GM18870 (cell line): Measurements from ENCODE around the gene DBF4.
"Not testable (repeated sequence)": the region's sequence is repeated elsewhere in the genome, so short reads cannot be mapped to it uniquely, and the experiment has no call there.

Experiments
- ATAC-seq: cut with Tn5 transposase; IDR thresholded peaks from one replicate; pipeline ENCODE4 v1.9.1; 2021; ENCODE audit warnings: moderate library complexity; ENCODE audit not compliant: unreplicated experiment

Gene DBF4, protein sequence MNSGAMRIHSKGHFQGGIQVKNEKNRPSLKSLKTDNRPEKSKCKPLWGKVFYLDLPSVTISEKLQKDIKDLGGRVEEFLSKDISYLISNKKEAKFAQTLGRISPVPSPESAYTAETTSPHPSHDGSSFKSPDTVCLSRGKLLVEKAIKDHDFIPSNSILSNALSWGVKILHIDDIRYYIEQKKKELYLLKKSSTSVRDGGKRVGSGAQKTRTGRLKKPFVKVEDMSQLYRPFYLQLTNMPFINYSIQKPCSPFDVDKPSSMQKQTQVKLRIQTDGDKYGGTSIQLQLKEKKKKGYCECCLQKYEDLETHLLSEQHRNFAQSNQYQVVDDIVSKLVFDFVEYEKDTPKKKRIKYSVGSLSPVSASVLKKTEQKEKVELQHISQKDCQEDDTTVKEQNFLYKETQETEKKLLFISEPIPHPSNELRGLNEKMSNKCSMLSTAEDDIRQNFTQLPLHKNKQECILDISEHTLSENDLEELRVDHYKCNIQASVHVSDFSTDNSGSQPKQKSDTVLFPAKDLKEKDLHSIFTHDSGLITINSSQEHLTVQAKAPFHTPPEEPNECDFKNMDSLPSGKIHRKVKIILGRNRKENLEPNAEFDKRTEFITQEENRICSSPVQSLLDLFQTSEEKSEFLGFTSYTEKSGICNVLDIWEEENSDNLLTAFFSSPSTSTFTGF

DNA sequence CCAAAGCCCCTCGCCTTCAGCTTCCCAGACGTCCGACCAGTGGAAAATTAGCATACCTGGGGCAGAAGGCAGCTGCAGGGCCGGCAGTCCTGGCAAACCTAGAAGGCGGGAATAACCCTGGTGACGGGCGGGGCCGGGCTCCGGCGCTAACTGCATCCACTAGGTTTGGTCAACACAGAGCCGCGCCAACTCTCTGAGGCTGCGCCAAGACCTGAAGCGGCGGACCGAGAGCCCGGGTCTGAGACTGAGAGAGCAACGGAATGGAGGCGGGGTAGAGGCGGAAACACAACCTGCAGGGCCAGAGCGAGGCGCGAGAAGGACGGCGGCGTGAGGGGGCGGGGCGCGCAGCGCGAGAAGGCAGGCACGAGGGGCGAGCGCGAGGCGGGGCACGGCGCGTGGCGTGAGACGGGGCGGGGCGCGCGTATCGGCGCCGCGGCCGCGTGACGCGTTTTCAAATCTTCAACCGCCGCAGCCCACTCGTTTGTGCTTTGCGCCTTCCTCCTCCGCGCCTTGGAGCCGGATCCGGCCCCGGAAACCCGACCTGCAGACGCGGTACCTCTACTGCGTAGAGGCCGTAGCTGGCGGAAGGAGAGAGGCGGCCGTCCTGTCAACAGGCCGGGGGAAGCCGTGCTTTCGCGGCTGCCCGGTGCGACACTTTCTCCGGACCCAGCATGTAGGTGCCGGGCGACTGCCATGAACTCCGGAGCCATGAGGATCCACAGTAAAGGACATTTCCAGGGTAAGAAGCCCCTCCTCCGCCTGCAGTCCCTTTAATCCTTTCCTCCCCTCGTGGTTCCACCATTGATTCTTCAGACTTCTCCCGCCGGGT, at the start of gene DBF4, which contains the start of gene SLC25A40:
Gene DBF4 (plus strand): TSS at position 454 of the 829 bp plus-strand sequence. CDS start 240 bp downstream, at position 694.
Gene SLC25A40 (minus strand): TSS at position 321 of the 829 bp plus-strand sequence. CDS start 17,633 bp downstream, outside the sequence.
- peak; percentile 84 for ATAC-seq

DNA sequence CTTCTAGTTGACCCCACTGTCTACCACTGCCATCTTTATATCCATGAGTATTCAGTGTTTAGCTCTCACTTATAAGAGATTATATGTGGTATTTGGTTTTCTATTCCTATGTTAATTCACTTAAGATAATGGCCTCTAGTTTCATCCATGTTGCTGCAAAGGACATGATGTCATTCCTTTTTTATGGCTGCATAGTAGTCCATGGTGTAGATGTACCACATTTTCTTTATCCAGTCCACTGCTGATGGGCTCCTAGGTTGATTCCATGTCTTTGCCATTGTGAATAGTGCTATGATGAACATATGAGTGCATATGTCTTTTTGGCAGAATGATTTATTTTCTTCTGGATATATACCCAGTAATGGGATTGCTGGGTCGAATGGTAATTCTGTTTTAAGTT, 47.9 kb upstream of the DBF4 start:
- not testable (repeated sequence) for ATAC-seq

DNA sequence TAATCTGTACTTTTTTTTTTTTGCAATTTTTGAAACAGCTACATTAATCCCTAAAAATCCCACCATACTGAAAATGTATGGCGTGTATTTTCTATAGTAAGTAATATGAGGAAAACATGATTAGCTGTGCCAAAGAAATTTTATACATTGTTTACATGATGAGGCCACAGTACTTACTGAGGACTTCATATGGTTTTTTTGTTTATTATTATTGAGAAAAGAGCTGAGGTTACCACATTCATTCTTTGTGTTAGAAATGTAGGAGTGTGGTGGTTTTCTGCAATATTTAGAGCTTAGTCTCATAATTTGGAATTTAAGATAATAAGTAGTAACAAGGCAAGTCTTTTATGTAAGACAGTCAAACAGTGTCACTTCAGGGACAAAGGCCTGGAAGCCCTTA, 45.2 kb upstream of the DBF4 start:
- no peak for ATAC-seq

DNA sequence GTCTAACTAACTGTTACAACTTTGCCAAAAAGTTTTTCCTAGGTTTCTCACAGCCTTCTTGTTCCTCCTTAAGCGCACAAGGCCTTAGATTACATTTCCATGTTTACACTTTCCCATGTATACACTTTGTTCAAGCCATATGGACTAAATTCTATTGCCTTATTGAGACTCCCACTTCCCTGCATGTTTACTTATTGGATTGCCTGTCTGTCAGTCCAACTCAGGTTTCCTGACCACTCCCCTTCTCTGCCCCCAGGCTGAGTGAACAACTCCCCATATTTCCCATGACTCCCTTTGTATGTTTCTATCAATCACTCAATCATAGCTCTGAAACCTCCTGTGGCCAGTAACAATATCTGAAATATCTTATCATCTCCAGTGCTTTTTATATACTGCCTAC, 43.2 kb upstream of the DBF4 start:
- no peak for ATAC-seq

DNA sequence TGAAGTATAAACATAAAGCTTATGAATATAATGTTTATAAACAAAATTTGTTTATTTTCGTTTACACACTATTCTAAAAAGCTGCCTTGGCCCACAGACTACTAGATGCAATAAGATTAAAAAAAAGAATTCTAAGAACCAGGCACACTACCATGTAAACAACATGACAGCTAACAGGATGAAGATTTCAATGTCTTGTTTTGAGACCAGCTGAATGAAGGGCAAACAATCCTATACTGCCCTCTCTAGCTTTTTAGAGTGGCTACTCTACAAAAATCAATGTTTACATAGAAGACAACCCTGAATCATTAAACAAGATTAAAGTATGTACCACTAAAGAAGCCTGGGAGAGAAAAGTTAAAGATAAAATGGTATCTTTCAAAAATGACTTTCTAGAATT, 38.7 kb upstream of the DBF4 start:
- no peak for ATAC-seq

DNA sequence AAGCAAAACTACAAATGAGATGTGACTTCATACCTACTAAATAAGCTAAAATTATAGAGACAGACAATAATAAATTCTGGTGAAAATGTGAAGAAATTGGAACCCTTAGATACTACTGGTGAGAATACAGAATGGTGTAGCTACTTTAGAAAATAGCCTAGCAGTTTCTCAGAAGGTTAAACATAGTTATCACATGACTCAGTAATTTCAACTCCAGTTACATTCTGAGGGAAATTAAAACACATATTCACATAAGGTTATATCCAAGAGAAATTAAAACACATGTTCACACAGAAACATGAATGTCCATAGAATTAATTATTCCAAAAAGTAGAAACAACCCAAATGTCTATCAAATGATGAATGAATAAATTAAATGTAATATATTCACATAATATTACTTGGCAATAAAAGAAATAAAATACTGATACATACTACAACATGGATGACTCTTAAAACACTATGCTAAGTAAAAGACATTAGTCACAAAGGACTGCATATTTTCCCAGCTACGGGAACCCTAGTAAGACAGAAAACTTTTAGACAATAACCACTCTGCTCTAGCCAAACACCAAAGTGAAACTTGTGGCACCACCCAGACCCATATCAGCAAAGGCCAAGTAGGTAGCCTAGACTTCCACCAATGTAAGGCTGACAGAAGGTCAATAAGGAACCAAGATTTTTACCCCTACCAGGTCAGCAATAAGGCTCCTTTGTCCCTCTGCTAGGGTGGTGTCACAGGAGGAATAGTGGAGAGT, 25.3 kb upstream of the DBF4 start:
- no peak for ATAC-seq

DNA sequence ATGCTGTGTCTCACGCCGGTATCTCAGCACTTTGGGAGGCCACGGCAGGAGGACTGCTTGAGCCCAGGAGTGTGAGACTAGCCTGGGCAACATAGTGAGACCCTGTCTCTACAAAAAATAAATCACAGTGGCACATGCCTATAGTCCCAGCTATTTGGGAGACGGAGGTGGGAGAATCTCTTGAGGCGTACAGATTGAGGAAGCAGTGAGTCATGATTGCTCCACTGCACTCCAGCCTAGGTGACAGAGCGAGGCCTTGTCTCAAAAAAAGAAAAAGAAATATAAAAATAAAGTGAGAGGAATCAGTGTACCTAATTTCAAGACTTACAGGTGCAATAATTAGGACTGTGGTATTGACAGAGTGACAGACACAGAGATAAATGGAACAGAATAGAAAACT, 24.0 kb upstream of the DBF4 start:
- ATAC-seq = no peak

DNA sequence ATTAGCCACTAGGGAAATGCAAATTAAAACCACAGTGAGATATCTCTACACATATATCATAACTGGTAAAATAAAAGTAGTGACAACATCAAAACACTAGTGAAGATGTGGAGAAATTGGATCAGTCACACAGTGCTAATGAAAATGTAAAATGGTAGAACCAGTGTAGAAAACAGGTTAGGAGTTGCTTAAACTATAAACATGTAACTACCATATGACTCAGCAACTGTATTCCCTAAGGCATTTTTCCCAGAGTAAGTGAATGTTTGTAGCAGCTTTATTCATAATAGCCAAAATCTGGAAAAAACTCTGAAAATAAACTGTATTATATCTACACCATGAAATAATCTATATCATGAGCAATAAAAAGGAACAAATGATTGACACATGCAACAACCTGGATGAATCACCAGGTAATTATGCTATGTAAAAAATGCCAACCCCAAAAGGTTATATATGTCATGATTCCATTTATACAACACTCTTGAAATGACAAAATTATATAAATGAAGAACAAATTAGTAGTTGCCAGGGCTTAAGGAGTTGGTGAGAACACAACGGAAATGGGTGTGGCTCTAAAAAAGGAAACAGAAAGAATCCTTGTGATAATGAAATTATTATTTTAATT, 22.9 kb upstream of the DBF4 start:
- ATAC-seq = no peak

DNA sequence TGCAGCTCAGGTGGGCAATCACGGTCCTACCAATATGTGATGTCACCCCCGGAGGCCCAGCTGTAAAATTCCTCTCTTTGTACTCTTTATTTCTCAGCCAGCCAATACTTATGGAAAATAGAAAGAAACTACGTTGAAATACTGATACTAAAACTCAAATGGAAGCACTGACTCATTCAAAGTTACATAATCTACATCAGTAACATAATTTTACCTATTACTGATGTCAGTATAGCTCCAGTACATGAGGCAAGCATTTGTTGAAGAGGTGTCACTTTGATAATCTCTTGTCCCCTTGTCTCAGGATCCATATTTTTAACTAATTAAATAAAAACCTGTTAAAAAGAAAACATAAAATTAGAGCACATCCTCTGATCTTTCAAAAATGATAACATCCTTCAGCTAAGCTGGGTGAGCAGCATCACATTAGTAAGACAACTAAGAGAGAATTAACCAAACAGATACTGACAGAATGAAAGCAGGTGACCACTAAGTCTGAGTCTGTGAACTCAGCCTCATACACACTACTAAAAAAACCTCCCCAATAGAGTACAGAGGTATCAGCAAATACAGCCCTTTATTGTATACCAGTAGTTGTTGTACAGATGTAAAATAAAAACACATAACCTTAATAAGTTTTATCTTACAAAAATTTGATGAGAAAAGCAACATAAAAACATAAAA, 17.7 kb upstream of the DBF4 start:
- ATAC-seq = no peak

DNA sequence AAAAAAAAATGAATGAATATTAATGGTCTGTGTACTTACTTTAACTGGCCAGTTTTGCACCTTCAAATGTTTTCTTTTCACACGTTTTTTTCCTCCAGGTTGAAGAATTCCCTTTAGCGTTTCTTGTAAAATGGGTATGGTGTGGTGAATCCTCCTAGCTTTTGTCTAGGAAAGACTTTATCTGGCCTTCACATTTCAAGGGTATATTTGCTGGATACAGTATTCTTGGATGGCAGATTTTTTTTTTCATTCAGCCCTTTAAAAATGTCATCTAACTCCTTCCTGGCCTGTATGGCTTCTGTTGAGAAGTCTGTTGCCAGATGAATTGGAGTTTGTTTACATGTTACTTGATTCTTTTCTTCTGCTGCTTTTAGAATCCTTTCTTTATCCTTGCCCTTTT, 10.2 kb upstream of the DBF4 start:
- no peak for ATAC-seq

DNA sequence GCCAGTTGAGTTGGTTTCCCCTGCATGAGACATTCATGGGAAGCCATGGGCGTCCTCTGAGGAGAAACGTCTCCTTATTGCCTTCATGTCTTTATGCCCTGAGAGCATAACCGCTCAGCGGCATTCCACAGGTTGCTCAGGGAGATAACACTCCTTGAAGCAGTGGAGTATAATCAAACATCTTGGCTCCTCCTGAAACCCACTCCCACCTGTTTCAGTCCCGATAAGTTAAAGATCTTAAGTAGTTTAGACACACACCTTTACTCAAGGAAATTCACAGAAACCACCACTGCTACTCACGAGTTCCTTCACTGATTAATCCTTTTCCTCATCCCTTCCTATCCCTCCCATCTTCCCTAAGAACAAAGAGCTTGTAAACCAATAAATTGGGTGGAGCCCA, 9.8 kb upstream of the DBF4 start:
- ATAC-seq = not testable (repeated sequence)

DNA sequence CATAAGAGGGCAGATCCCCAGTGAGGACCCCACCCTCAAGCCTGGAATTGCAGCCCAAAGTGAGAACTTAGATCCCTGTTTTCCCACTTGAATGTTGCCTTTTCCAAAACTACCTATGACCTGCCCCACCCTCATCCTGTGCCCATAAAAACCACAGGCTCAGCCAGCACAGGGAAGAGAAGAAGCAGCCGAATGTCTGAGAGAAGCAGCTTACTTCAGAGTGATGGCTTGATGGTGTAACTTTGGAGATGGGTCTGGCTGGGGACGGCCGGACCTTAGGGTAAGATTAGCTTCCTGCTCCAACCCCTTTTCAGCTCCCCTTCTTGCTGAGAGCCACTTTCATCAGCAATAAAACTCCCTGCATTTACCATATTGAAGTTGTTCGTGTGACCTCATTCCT, 5.8 kb upstream of the DBF4 start:
- no peak for ATAC-seq

DNA sequence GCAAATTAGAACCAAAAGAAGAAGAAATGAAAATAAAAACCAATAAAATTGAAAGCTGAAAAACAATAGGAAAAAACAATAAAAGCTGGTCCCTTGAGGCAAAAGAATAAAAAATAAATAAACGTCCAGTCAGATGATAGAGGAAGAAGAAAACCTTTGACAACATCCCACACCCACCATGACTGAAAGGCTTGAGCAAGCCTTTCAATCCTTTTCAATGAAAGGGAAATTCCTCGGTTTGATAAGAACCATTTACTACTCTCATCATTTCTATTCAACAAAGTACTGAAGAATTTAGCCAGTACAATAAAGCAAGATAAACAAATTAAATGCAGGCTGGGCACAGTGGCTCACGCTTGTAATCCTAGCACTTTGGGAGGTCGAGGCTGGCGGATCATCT, 3.9 kb upstream of the DBF4 start:
- ATAC-seq = no peak

DNA sequence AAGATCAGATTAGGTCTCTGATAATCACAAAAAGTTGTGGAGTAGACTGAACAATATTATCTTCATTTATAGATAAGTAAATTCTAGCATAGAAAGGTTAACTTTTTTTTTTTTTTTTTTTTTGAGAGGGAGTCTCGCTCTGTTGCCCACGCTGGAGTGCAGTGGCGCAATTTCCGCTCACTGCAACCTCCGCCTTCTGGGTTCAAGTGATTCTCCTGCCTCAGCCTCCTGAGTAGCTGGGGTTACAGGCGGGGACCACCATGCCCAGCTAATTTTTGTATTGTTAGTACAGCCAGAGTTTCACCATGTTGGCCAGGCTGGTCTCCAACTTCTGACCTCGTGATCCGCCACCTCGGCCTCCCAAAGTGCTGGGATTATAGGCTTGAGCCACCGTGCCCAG, 3.0 kb upstream of the DBF4 start:
- ATAC-seq = not testable (repeated sequence)

DNA sequence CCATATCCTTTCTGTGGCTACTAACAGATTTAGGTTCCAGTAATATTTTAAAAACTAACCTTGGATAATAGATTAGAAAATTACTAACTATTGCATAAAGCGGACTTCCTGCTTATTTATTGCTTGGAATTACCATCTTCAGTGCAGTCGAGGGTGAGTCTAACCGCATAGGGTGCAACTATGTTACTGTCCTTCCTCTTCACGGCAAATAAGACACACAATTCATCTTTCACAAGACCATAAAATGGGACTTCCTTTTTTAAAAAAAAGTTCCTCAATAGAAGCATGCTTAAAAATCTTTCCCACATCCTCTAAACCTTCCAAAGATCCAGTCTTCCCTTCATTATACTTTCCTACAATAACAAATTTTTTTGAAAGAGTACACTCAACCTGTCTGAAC, 2.2 kb upstream of the DBF4 start:
- ATAC-seq = no peak

DNA sequence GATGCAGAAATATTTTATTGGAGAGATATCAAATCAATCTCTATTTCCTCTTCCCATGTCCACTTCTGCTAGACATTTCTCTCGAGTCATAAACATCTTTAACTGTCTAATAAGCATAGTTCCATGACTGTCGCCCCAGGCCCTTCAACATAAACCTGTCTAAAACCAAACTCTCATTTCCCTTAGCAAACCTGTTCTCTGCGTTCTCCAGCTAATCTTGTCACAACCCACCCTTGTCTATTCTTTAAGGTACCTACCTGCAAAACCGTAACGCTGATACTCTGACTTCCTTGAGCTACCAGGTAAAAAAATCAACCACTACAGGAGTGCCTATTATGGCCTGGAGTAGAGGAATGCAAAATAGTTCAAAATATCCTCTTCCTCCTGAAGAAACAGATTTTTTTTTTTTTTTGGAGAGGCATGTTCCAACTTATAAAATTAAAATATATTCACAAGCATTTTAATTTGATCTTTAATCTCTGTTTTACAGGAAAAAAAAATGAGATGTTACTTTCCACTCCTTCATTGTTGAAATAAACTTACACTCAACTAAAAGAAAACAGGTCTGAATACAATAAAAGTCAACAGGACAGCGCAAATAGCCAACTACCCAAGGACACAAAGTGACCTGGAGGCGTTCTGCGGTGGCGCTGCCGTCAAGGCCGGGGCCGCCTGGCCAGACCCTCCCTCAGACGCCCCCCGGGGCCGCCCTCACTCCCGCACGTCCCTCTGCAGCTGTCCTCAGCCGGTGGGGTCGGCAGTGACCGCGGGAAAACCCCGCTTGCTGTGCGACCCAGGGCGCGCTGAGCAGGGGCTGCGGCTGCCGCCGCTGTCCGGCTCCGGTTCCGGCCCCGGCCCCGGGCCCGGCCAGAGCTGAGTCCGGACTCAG, 898 bp upstream of the DBF4 start:
- peak; percentile 16 for ATAC-seq

DNA sequence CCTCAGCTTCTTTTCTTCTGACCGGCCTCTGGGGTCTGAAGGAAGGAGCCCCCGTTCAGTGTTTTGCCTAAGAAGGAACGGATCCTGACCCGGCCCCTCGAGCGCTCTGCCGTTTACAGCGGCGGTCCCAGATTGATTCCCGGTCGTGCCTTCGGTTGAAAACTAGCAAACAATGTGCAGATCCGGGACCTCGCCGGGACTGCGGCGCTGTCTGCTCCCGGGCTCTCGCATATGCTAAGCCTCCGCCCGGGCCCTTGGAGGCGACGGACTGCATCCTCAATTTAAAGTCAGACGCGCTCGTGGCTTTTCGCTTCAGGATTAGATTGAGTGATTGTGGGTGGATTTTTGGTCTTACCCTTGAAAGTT, 559 bp downstream of the DBF4 start:
- no peak for ATAC-seq

DNA sequence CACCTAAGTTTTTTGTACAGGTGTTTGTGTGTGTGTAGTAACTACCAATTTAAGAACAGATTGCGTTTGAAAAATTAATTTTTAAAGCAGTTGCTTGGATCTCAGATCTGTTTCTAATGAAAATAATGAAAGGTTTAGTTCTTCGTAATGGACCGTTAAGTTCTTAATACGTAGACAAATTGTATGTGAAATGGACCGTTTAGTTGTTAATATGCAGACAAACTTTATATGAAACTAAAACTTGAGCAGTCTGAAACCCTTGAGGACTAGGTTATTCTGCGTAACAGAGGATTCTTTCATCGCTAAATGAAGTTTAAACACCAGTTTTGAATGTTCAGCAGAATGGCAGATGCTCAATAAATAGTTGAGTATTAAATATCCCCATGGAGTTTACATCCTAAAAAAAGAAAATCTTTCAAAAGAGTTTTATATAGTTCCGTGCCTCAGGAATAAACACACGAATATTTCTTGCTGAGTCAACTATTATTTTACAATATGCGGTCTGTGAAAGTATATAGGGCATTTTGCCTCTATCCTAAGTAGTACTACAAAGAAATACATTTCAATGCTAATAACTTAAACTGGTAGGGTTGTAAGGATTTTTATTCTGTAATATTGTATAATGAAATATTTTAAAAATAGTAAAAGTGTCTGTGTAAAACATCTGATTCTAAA, 1.2 kb downstream of the DBF4 start:
- ATAC-seq = no peak
